DND-41 (cell line): ENCODE results near the gene MAFG.
A peak's percentile ranks its signal among the peaks of the same experiment; 100 is the strongest.

ENCODE experiments used
- ATAC-seq: fragments of 200-7000 bp; cut with Tn5 transposase; 3 replicates; pipeline ENCODE4 v1.9.1; 2021; ENCODE audit warnings: low read depth; ENCODE audit not compliant: insufficient read depth
- DNase-seq: peaks from one replicate; pipeline ENCODE4 v3.0.0-alpha.2; 2020
- H2AFZ ChIP-seq: 2 replicates; pipeline ENCODE4 v1.6.0; 2012; ENCODE audit warnings: low read depth, low read length
- H3K27ac ChIP-seq: 2 replicates; pipeline ENCODE4 v1.5.1; 2012; ENCODE audit warnings: low read length, inconsistent platforms
- H3K27me3 ChIP-seq: fragments of 200-600 bp; sonication (generic); 2 replicates; pipeline ENCODE4 v1.6.0; 2012; ENCODE audit warnings: low read length, mild to moderate bottlenecking, inconsistent platforms; ENCODE audit not compliant: insufficient read depth, poor library complexity
- H3K36me3 ChIP-seq: 2 replicates; pipeline ENCODE4 v1.5.1; 2012; ENCODE audit warnings: low read length, inconsistent platforms; ENCODE audit not compliant: insufficient read depth
- H3K4me1 ChIP-seq: 2 replicates; pipeline ENCODE4 v1.5.1; 2012; ENCODE audit warnings: mild to moderate bottlenecking, low read length; ENCODE audit not compliant: insufficient read depth
- H3K4me2 ChIP-seq: 2 replicates; pipeline ENCODE4 v1.6.0; 2012; ENCODE audit warnings: mild to moderate bottlenecking, moderate library complexity, low read length, inconsistent platforms; ENCODE audit not compliant: insufficient read depth
- H3K4me3 ChIP-seq, 2 experiments: fragments of 200-600 bp in 1 of 2; shearing (Covaris generic) in 1 of 2; 2 replicates each; pipeline ENCODE4 v1.5.1; 2012 to 2016; ENCODE audit warnings: inconsistent platforms in 2 of 2, low read length in 2 of 2, mild to moderate bottlenecking in 2 of 2, low read depth in 1 of 2, moderate library complexity in 1 of 2
- H3K79me2 ChIP-seq: 2 replicates; pipeline ENCODE4 v1.6.0; 2012; ENCODE audit warnings: low read length, inconsistent platforms; ENCODE audit not compliant: insufficient read depth
- H3K9ac ChIP-seq: 2 replicates; pipeline ENCODE4 v1.6.0; 2012; ENCODE audit warnings: low read depth, mild to moderate bottlenecking, inconsistent platforms, low read length, moderate library complexity
- H3K9me3 ChIP-seq: 2 replicates; pipeline ENCODE4 v1.5.1; 2012; ENCODE audit warnings: low read length, moderate library complexity, mild to moderate bottlenecking, inconsistent platforms; ENCODE audit not compliant: insufficient read depth, severe bottlenecking
- H4K20me1 ChIP-seq: 2 replicates; pipeline ENCODE4 v1.6.0; 2012; ENCODE audit warnings: low read length; ENCODE audit not compliant: insufficient read depth
- EZH2 ChIP-seq: IDR thresholded peaks from 3 replicates; pipeline ENCODE4 v1.6.1; 2012; ENCODE audit warnings: borderline replicate concordance, low read depth, mild to moderate bottlenecking, moderate library complexity, low read length, inconsistent platforms; ENCODE audit not compliant: severe bottlenecking
- TF ChIP-seq, protein P1 (sequence below): IDR thresholded peaks from 2 replicates; pipeline ENCODE4 v1.5.1; 2012; ENCODE audit warnings: borderline replicate concordance, low read length, moderate library complexity, mild to moderate bottlenecking; ENCODE audit not compliant: poor library complexity, severe bottlenecking; ENCODE audit errors: extremely low read depth

MAFG gene

DNA sequence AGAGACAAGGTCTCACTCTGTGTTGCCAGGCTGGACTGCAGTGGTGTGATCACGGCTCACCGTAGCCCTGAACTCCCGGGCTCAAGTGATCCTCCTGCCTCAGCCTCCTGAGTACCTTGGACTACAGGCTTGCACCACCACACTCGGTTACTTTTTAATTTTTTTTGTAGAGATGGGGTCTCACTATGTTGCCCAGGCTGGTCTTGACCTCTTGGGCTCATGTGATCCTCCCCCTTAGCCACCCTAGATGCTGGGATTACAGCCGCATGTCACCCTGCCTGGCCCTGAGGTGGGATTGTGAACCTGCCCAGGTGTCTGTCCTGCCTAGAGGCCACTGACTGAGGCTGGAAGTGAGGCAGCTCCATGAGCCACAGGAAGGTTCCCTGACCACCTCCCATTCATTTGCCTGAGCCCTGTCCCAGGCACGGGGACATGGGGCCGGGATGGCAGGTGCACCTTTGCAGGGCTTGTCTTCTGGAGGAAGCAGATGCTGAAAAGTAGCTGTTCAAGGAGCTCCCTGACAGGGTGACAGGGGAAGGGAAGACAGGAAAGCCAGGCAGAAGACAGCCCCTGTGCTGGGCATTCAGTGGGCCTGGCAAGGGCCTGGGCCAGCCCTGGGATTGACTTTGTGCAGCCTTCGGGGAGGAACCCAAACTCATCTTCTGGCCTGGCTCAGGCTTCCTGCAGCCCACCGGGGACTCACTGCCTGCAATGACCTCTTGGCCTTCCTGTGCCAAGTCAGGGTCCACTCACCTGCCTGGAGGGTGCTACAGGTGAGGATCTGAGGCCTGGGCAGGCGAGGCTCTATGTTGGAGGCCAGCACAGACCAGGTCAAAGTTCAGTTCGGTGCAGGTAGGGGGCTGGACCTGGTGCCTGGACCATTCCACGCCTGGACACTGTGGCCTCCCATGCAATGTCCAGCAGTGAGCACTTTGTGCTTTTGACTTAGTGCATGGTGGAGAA, 41.6 kb upstream of the MAFG start:
- ATAC-seq (no peak), DNase-seq (no peak)
- Histone ChIP-seq H3K79me2 (no peaks in the 10 kb centered on the region), H3K9ac (no peak overlapping the region), H4K20me1 (no peaks in the 10 kb centered on the region), H3K27me3 (no peaks in the 10 kb centered on the region), H3K4me1 (peaks cover 15% of the 10 kb centered on the region), H3K4me2 (no peak overlapping the region), H3K36me3 (no peaks in the 10 kb centered on the region), H3K27ac (no peak overlapping the region), H3K9me3 (peaks cover 5% of the 10 kb centered on the region), H3K4me3 (no peak overlapping the region), H2AFZ (no peak overlapping the region)
- TF ChIP-seq, protein P1, sequence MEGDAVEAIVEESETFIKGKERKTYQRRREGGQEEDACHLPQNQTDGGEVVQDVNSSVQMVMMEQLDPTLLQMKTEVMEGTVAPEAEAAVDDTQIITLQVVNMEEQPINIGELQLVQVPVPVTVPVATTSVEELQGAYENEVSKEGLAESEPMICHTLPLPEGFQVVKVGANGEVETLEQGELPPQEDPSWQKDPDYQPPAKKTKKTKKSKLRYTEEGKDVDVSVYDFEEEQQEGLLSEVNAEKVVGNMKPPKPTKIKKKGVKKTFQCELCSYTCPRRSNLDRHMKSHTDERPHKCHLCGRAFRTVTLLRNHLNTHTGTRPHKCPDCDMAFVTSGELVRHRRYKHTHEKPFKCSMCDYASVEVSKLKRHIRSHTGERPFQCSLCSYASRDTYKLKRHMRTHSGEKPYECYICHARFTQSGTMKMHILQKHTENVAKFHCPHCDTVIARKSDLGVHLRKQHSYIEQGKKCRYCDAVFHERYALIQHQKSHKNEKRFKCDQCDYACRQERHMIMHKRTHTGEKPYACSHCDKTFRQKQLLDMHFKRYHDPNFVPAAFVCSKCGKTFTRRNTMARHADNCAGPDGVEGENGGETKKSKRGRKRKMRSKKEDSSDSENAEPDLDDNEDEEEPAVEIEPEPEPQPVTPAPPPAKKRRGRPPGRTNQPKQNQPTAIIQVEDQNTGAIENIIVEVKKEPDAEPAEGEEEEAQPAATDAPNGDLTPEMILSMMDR = no peak
- no peak for TF ChIP-seq EZH2

DNA sequence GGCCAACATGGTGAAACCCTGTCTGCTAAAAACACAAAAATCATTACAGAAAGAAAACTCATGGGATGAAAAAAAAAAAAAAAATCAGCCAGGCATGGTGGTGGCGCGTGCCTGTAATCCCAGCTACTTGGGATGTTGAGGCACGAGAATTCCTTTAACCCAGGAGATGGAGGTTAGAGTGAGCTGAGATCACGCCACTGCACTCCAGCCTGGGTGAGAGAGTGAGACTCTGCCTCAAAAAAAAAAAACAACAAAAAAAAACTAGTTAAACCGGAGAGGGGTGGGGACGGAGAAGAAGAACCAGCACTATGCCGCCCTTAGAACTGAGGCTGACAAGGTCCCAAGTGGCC, 40.8 kb upstream of the MAFG start:
- Histone ChIP-seq H3K4me2 (peak overlapping the region; percentile 80), H4K20me1 (no peaks in the 10 kb centered on the region), H3K79me2 (no peaks in the 10 kb centered on the region), H3K36me3 (no peaks in the 10 kb centered on the region), H3K4me3 (no peak overlapping the region), H3K27me3 (no peaks in the 10 kb centered on the region), H2AFZ (no peak overlapping the region; the same call in 1 of the 2 replicates), H3K9ac (peak overlapping the region; percentile 55; the same call in 1 of the 2 replicates), H3K27ac (peak overlapping the region; percentile 40), H3K4me1 (peaks cover 15% of the 10 kb centered on the region), H3K9me3 (peaks cover 2% of the 10 kb centered on the region)
- DNase-seq (no peak), ATAC-seq (no peak)
- TF ChIP-seq EZH2 = no peak
- TF ChIP-seq, protein P1 = no peak

DNA sequence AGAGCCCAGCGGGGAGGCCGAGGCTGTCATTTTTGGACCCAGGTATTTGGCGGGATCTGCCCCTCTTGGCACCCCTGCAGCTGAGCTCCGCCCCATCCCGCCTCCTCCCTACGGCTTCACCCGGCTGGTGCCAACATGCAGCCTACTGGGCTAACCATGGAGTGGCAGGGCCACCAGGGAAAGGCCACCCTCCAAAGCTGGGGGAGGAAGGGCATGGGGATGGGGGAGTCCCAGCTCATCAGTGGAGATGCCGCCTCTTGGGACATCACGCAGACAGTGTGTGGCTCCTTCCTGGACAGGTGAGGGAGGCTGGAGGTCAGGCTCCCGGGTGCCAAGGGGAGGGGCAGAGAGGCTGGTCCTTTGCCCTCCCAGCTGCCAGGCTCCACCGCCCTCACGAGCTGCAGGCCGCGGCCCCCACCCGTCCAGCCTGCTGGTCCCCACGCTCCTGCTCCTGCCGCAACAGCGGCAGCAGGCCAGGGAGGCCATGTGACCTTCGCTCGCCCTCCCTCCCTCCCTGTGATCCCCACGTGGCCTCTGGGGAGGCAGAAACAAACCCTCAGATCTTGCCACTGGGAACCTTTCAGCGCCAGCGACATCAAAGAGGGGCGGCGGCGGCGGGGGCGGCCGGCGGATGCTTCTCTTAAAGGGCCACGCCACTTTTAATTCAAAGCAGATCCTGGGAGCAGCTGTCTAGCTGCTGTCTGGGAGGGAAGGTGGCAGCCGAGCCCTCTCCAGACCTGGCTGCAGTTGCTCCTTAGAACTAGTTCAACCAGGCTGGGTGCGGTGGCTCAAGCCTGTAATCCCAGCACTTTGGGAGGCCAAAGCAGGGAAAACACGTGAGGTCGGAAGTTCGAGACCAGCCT, 40.2 kb upstream of the MAFG start:
- Histone ChIP-seq H3K4me3 (peak overlapping the region in 1 of 2 experiments; percentile 51; a peak in 2 of 4 replicates), H3K4me1 (peaks cover 15% of the 10 kb centered on the region), H3K27ac (peak overlapping the region; percentile 75), H3K9me3 (no peaks in the 10 kb centered on the region), H2AFZ (peak overlapping the region; percentile 77), H3K4me2 (peak overlapping the region; percentile 80), H4K20me1 (no peaks in the 10 kb centered on the region), H3K27me3 (no peaks in the 10 kb centered on the region), H3K79me2 (no peaks in the 10 kb centered on the region), H3K9ac (peak overlapping the region; percentile 55), H3K36me3 (no peaks in the 10 kb centered on the region)
- peak; percentile 97 for DNase-seq
- peak; percentile 99 for ATAC-seq
- TF ChIP-seq, protein P1 = no peak
- TF ChIP-seq EZH2 = no peak
